CD14-positive monocyte (primary cell): ENCODE results near the gene GALR2. TPM values are rescaled to one million over a fixed set of nuclear protein-coding genes. Genes with fewer than 3 reads are reported as not detected.
A peak's percentile ranks its signal among the peaks of the same experiment; 100 is the strongest.

Source experiments
- DNase-seq, 3 donors: peaks; one replicate each; pipeline ENCODE4 v3.0.0-alpha.2; 2011 to 2022
- H2AFZ ChIP-seq: 2 replicates; pipeline ENCODE4 v1.6.0; 2012; ENCODE audit warnings: mild to moderate bottlenecking, low read depth, low read length, inconsistent platforms; ENCODE audit not compliant: insufficient read depth, poor library complexity, severe bottlenecking
- H3K27ac ChIP-seq, 2 donors: 1 replicate in 1 of 2; 2 replicates in 1 of 2; pipeline ENCODE4 v1.5.1; 2012 to 2013; ENCODE audit warnings: low read length in 2 of 2, control low read depth in 1 of 2, inconsistent platforms in 1 of 2, low read depth in 1 of 2, mild to moderate bottlenecking in 1 of 2
- H3K27me3 ChIP-seq, 2 donors: one replicate each; pipeline versions ENCODE4 v1.6.0 to v1.6.1; 2011 to 2013; ENCODE audit warnings: low read length in 2 of 2; ENCODE audit not compliant: control insufficient read depth in 2 of 2, insufficient read depth in 2 of 2
- H3K36me3 ChIP-seq, 2 donors: replicated peaks in 1 of 2; 1 replicate in 1 of 2; 2 replicates in 1 of 2; pipeline versions ENCODE4 v1.5.1 to v1.6.1; 2012 to 2013; ENCODE audit warnings: low read length in 2 of 2, control low read depth in 1 of 2, inconsistent platforms in 1 of 2, mild to moderate bottlenecking in 1 of 2; ENCODE audit not compliant: insufficient read depth in 2 of 2, control insufficient read depth in 1 of 2
- H3K4me1 ChIP-seq, 2 donors: 1 replicate in 1 of 2; 2 replicates in 1 of 2; pipeline versions ENCODE4 v1.5.1 to v1.6.1; 2012 to 2013; ENCODE audit warnings: low read length in 2 of 2, control low read depth in 1 of 2, inconsistent platforms in 1 of 2, mild to moderate bottlenecking in 1 of 2, moderate library complexity in 1 of 2; ENCODE audit not compliant: insufficient read depth in 2 of 2, control insufficient read depth in 1 of 2
- H3K4me2 ChIP-seq: replicated peaks from 2 replicates; pipeline ENCODE3; 2012; ENCODE audit warnings: low read length, moderate library complexity, mild to moderate bottlenecking; ENCODE audit not compliant: poor library complexity, severe bottlenecking; ENCODE audit errors: extremely low read depth
- H3K4me3 ChIP-seq, 3 experiments: fragments of 200-600 bp in 1 of 3; sonication (generic) in 1 of 3; replicated peaks in 1 of 3; 1 replicate in 2 of 3; 2 replicates in 1 of 3; pipeline ENCODE4 v1.5.1; 2011 to 2013; ENCODE audit warnings: low read length in 3 of 3, mild to moderate bottlenecking in 3 of 3, control low read depth in 2 of 3, low read depth in 2 of 3, inconsistent platforms in 1 of 3, moderate library complexity in 1 of 3
- H3K79me2 ChIP-seq: 2 replicates; pipeline ENCODE4 v1.6.0; 2012; ENCODE audit warnings: mild to moderate bottlenecking, control low read depth, inconsistent platforms, low read length, moderate library complexity; ENCODE audit not compliant: insufficient read depth
- H3K9ac ChIP-seq: 2 replicates; pipeline ENCODE4 v1.6.0; 2017; ENCODE audit warnings: low read length, mild to moderate bottlenecking; ENCODE audit not compliant: insufficient read depth, poor library complexity, severe bottlenecking
- H3K9me3 ChIP-seq, 2 donors: replicated peaks in 1 of 2; 1 replicate in 1 of 2; 2 replicates in 1 of 2; pipeline versions ENCODE4 v1.5.1 to v1.6.1; 2012 to 2013; ENCODE audit warnings: low read length in 2 of 2, control low read depth in 1 of 2; ENCODE audit not compliant: control insufficient read depth in 1 of 2, insufficient read depth in 1 of 2
- H4K20me1 ChIP-seq: 2 replicates; pipeline ENCODE4 v1.6.0; 2012; ENCODE audit warnings: mild to moderate bottlenecking, low read length, control low read depth, moderate library complexity; ENCODE audit not compliant: insufficient read depth
- H3K27ac Mint-ChIP-seq, 7 donors: one replicate each; pipeline ENCODE4 v1.8.0; 2020; ENCODE audit warnings: mild to moderate bottlenecking in 7 of 7, mixed read lengths in 7 of 7, moderate library complexity in 6 of 7, inconsistent platforms in 2 of 7
- H3K27me3 Mint-ChIP-seq, 3 donors: one replicate each; pipeline ENCODE4 v1.8.0; 2021 to 2022; ENCODE audit warnings: low read depth in 3 of 3, mild to moderate bottlenecking in 3 of 3, mixed read lengths in 3 of 3, moderate library complexity in 3 of 3, inconsistent platforms in 1 of 3
- H3K36me3 Mint-ChIP-seq, 2 donors: one replicate each; pipeline ENCODE4 v1.8.0; 2020; ENCODE audit warnings: mixed read lengths in 2 of 2, inconsistent platforms in 1 of 2, mild to moderate bottlenecking in 1 of 2
- H3K4me1 Mint-ChIP-seq: one replicate; pipeline ENCODE4 v1.8.0; 2020; ENCODE audit warnings: mild to moderate bottlenecking, mixed read lengths
- H3K4me3 Mint-ChIP-seq, 2 donors: one replicate each; pipeline ENCODE4 v1.8.0; 2020; ENCODE audit warnings: mild to moderate bottlenecking in 2 of 2, mixed read lengths in 2 of 2, moderate library complexity in 1 of 2
- H3K9me3 Mint-ChIP-seq, 7 donors: one replicate each; pipeline ENCODE4 v1.8.0; 2020 to 2022; ENCODE audit warnings: mixed read lengths in 7 of 7, mild to moderate bottlenecking in 6 of 7, moderate library complexity in 6 of 7, inconsistent platforms in 2 of 7
- CTCF ChIP-seq: fragments of 200-600 bp; IDR thresholded peaks from one replicate; pipeline ENCODE4 v1.8.0; 2022; ENCODE audit warnings: antibody characterized with exemption, mild to moderate bottlenecking
- WGBS: methylation state at CpG from one replicate; pipeline ENCODE4 v1.1.5; 2013; ENCODE audit warnings: missing lambda C conversion rate; ENCODE audit not compliant: insufficient coverage; 5-methylcytosine and 5-hydroxymethylcytosine counted together
- intact Hi-C, 2 donors: fragments of 100-400 bp; cut with micrococcal nuclease; formaldehyde crosslinking; loops; one replicate each; pipeline versions ENCODE4 v1.15.0 to v1.15.1; 2023
- polyA plus RNA-seq, 3 donors: library from polyadenylated mRNA; depleted of rRNA in 1 of 3; unstranded in 2 of 3; stranded (reverse) in 1 of 3; fragments of 300-500 nt in 2 of 3; fragments of >200 nt in 1 of 3; fragmentation: Illumina TruSeq in 2 of 3; gene quantifications; 1 replicate in 2 of 3; 2 replicates in 1 of 3; pipeline ENCODE4 v1.2.3, GENCODE V29; 2012 to 2021

The GALR2 gene
- polyA plus RNA-seq, 3 donors, result 0.22 to 4.8 (median 1.1) TPM

GRCh38 chr17:76111956-76112355 is 37.4 kb downstream of the GALR2 start:
- Histone ChIP-seq H3K9me3 (no peaks in the 10 kb centered on the region), H4K20me1 (no peaks in the 10 kb centered on the region), H3K27ac (no peak overlapping the region), H3K27me3 (peaks cover 0 to 2% of the 10 kb centered on the region in 2 donors), H3K4me1 (peaks cover 6% of the 10 kb centered on the region in 2 donors), H3K36me3 (no peaks in the 10 kb centered on the region), H3K4me2 (no peak overlapping the region), H3K4me3 (no peak overlapping the region), H3K79me2 (no peaks in the 10 kb centered on the region), H3K9ac (no peak overlapping the region), H2AFZ (no peak overlapping the region)
- Mint-ChIP-seq H3K4me1 (peaks cover 3% of the 10 kb centered on the region), H3K27me3 (peaks cover 9 to 43% (median 19%) of the 10 kb centered on the region in 3 donors), H3K36me3 (no peaks in the 10 kb centered on the region), H3K27ac (no peak overlapping the region), H3K4me3 (peak overlapping the region in 1 of 2 donors; percentile 11), H3K9me3 (peaks cover 0 to 8% (median 6%) of the 10 kb centered on the region in 7 donors)
- WGBS, result 50% methylated on average over 2 of the region's 2 CpGs
- intact Hi-C loops, result no loop called here
- no peak for TF ChIP-seq CTCF
- DNase-seq, result no peak

- Histone ChIP-seq H4K20me1 (no peaks in the 10 kb centered on the region), H3K36me3 (no peaks in the 10 kb centered on the region), H3K4me2 (no peak overlapping the region), H2AFZ (no peak overlapping the region), H3K4me3 (no peak overlapping the region), H3K9me3 (no peaks in the 10 kb centered on the region), H3K27ac (no peak overlapping the region), H3K4me1 (no peaks in the 10 kb centered on the region), H3K79me2 (no peaks in the 10 kb centered on the region), H3K27me3 (peaks cover 0 to 2% of the 10 kb centered on the region in 2 donors), H3K9ac (no peak overlapping the region)
- no peak for DNase-seq
- 100% methylated on average over 1 of the region's 7 CpGs for WGBS
- H3K4me3 Mint-ChIP-seq, result no peak overlapping the region
- H3K36me3 Mint-ChIP-seq, result no peaks in the 10 kb centered on the region
- no peak for TF ChIP-seq CTCF
- intact Hi-C loops, result no loop called here
- H3K4me1 Mint-ChIP-seq, result no peaks in the 10 kb centered on the region
- H3K27ac Mint-ChIP-seq, result no peak overlapping the region
- peaks cover 9 to 38% (median 16%) of the 10 kb centered on the region in 3 donors for H3K27me3 Mint-ChIP-seq
- H3K9me3 Mint-ChIP-seq, result peaks cover 0 to 8% (median 6%) of the 10 kb centered on the region in 7 donors
Observed at GRCh38 chr17:76115138-76115754, 40.7 kb downstream of the GALR2 start.
